Measurements from ENCODE around the gene E2F4. TPM values are rescaled to one million over a fixed set of nuclear protein-coding genes. Genes with fewer than 3 reads are reported as not detected.

E2F4 gene
- total and polyA plus RNA-seq, 2 of the 13 experiments (the other 11 are each of a cell fraction or from before 2014, with no cell fraction given): 84.8 to 91.2 TPM

GRCh38 chr16:67170949-67171649, 20.9 kb upstream of the E2F4 start (continued):
- TF ChIP-seq ZBTB49 (CRISPR knock-in tag; IDR thresholded peaks at IDR 0.05; ENCODE audit: borderline replicate concordance) (no peak; the same call in 1 of the 2 replicates), U2AF2 (IDR thresholded peaks at IDR 0.05; ENCODE audit: low read depth, low read length) (no peak), PATZ1 (CRISPR knock-in tag; IDR thresholded peaks at IDR 0.05) (no peak), ZBTB20 (CRISPR knock-in tag; IDR thresholded peaks at IDR 0.05; ENCODE audit: borderline replicate concordance, low read depth) (peak; percentile 52; the same call in 1 of the 2 replicates), ZSCAN22 (CRISPR knock-in tag; IDR thresholded peaks at IDR 0.05) (no peak), ZBTB7A (CRISPR knock-in tag; IDR thresholded peaks at IDR 0.05) (0 out of 2 replicates have a peak, but pooled peaks have one; percentile 1), ZNF766 (CRISPR knock-in tag; IDR thresholded peaks at IDR 0.05; ENCODE audit: borderline replicate concordance) (no peak), ZNF33B (CRISPR knock-in tag; IDR thresholded peaks at IDR 0.05) (no peak), RXRA (CRISPR knock-in tag; IDR thresholded peaks at IDR 0.05) (no peak), DPF2 (CRISPR knock-in tag; IDR thresholded peaks at IDR 0.05; ENCODE audit: borderline replicate concordance, low read depth) (peak; percentile 61), ZMAT3 (CRISPR knock-in tag; conservative IDR thresholded peaks at IDR 0.05) (peak; percentile 58; the same call in 1 of the 2 replicates), CENPX (CRISPR knock-in tag; IDR thresholded peaks at IDR 0.05) (no peak), YEATS2 (CRISPR knock-in tag; IDR thresholded peaks at IDR 0.05; ENCODE audit: borderline replicate concordance) (no peak; the same call in 1 of the 2 replicates), GATAD2A (CRISPR knock-in tag; IDR thresholded peaks at IDR 0.05) (no peak), NFKBIZ (CRISPR knock-in tag; IDR thresholded peaks at IDR 0.05) (no peak), ZNF776 (CRISPR knock-in tag; IDR thresholded peaks at IDR 0.05) (no peak), CBX1 (IDR thresholded peaks at IDR 0.05; ENCODE audit: low read depth) (no peak), XRCC5 (optimal IDR thresholded peaks at IDR 0.05; ENCODE audit: low read length) (no peak), ADNP (CRISPR knock-in tag; IDR thresholded peaks at IDR 0.05) (no peak), ZBTB37 (CRISPR knock-in tag; IDR thresholded peaks at IDR 0.05) (no peak), SPEN (CRISPR knock-in tag; IDR thresholded peaks at IDR 0.05; ENCODE audit: low read depth) (no peak; the same call in 1 of the 2 replicates), MAFG (CRISPR knock-in tag; IDR thresholded peaks at IDR 0.05) (no peak), FOXM1 (CRISPR knock-in tag; IDR thresholded peaks at IDR 0.05) (no peak), ZNF430 (CRISPR knock-in tag; IDR thresholded peaks at IDR 0.05) (no peak), GLI4 (CRISPR knock-in tag; IDR thresholded peaks at IDR 0.05; ENCODE audit: borderline replicate concordance) (no peak)
- TF ChIP-seq, protein P1, sequence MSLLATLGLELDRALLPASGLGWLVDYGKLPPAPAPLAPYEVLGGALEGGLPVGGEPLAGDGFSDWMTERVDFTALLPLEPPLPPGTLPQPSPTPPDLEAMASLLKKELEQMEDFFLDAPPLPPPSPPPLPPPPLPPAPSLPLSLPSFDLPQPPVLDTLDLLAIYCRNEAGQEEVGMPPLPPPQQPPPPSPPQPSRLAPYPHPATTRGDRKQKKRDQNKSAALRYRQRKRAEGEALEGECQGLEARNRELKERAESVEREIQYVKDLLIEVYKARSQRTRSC (CRISPR knock-in tag; IDR thresholded peaks at IDR 0.05; ENCODE audit: low read depth): peak; percentile 86; the same call in 1 of the 2 replicates
